ENCODE results near the gene EEF2K. TPM values are rescaled to one million over a fixed set of nuclear protein-coding genes. Genes with fewer than 3 reads are reported as not detected.

The EEF2K gene
- total and polyA plus RNA-seq, 2 of the 13 experiments (the other 11 are each of a cell fraction or from before 2014, with no cell fraction given): 22.0 to 23.8 TPM

GRCh38 chr16:22297114-22297870 lies 91.2 kb downstream of the EEF2K start, which contains the start of gene POLR3E (continued):
- TF ChIP-seq NR2F2 (IDR thresholded peaks at IDR 0.05; ENCODE audit: borderline replicate concordance, low read depth): peak; percentile 70; the same call in 1 of the 2 replicates
- TF ChIP-seq ONECUT2 (CRISPR knock-in tag; IDR thresholded peaks at IDR 0.05): peak; percentile 62; the same call in 1 of the 2 replicates
- TF ChIP-seq HNF1A (IDR thresholded peaks at IDR 0.05; ENCODE audit: low read depth): peak; percentile 78
- TF ChIP-seq HNF1A (CRISPR knock-in tag; IDR thresholded peaks at IDR 0.05; ENCODE audit: borderline replicate concordance): peak; percentile 89
- peak; percentile 90; the same call in 1 of the 2 replicates for TF ChIP-seq KDM1A (CRISPR knock-in tag; IDR thresholded peaks at IDR 0.05)
- TF ChIP-seq TMF1 (CRISPR knock-in tag; IDR thresholded peaks at IDR 0.05; ENCODE audit: low read depth): peak; percentile 98
- peak; percentile 93 for TF ChIP-seq ZNF746 (CRISPR knock-in tag; IDR thresholded peaks at IDR 0.05)
- peak; percentile 62 for TF ChIP-seq ZNF256 (CRISPR knock-in tag; conservative IDR thresholded peaks at IDR 0.05)
- no peak; the same call in none of the 2 replicates for TF ChIP-seq RARA (CRISPR knock-in tag; IDR thresholded peaks at IDR 0.05)
- peak; percentile 87; the same call in 1 of the 2 replicates for TF ChIP-seq ZSCAN25 (CRISPR knock-in tag; IDR thresholded peaks at IDR 0.05)
- TF ChIP-seq PTBP1 (IDR thresholded peaks at IDR 0.05; ENCODE audit: low read depth, low read length, poor library complexity, severe bottlenecking): peak; percentile 98
- TF ChIP-seq AGO1 (IDR thresholded peaks at IDR 0.05; ENCODE audit: low read depth, low read length, poor library complexity, severe bottlenecking): peak; percentile 85
- TF ChIP-seq KLF15 (CRISPR knock-in tag; IDR thresholded peaks at IDR 0.05; ENCODE audit: borderline replicate concordance): 0 out of 2 replicates have a peak, but pooled peaks have one; percentile 86
- TF ChIP-seq FUBP1 (CRISPR knock-in tag; IDR thresholded peaks at IDR 0.05; ENCODE audit: borderline replicate concordance): peak; percentile 82; the same call in 1 of the 2 replicates
- TF ChIP-seq ZNF839 (CRISPR knock-in tag; IDR thresholded peaks at IDR 0.05; ENCODE audit: borderline replicate concordance): peak; percentile 70
- peak; percentile 65; the same call in 1 of the 2 replicates for TF ChIP-seq ZNF232 (CRISPR knock-in tag; IDR thresholded peaks at IDR 0.05; ENCODE audit: borderline replicate concordance)
- TF ChIP-seq PATZ1 (CRISPR knock-in tag; IDR thresholded peaks at IDR 0.05): peak; percentile 96
- TF ChIP-seq NR2F6 (IDR thresholded peaks at IDR 0.05): peak; percentile 73; the same call in 1 of the 2 replicates
- peak; percentile 89 for TF ChIP-seq NR2F6 (CRISPR knock-in tag; IDR thresholded peaks at IDR 0.05)
- TF ChIP-seq REXO4 (CRISPR knock-in tag; IDR thresholded peaks at IDR 0.05; ENCODE audit: borderline replicate concordance): peak; percentile 92; the same call in 1 of the 2 replicates

Data from HepG2 (cell line).